ENCODE results near the gene PLXNC1.

The PLXNC1 gene

DNA sequence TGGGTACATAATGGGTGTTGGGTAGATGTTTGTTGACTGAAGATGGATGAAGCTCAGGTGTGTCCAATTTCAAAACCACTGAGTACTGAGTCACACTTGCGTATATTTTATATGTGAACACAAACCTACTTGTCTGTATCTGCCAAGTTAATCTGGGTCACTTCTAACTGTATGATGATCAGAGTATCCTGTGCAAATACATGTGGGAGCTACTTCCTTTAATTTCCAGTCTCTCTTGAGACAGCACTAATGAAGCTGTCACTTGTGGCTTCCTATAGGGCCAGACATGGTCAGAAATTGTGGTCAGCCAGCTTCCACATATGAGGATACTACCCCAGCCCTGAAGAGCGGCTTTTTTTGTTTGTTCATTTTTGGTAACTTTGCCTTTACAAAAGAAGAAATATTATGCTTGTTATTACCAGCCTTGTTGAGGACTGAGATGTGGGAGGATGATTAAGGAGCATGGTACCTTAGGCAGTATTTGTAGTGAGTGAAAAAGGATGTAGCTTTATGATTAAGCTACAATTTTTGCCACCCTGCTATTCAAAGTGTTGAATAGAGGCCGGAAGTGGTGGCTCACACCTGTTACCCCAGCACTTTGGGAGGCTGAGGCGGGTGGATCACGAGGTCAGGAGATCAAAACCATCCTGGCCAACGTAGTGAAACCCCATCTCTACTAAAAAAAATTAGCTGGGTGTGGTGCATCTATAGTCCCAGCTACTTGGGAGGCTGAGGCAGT, 32.4 kb downstream of the PLXNC1 start:
- no peak for DNase-seq (ENCODE audit: low read depth, low spot score)

- DNase-seq (ENCODE audit: low read depth, low spot score): no peak
These were observed 34.8 kb downstream of the PLXNC1 start for GRCh38 chr12:94182986-94183707.

DNA sequence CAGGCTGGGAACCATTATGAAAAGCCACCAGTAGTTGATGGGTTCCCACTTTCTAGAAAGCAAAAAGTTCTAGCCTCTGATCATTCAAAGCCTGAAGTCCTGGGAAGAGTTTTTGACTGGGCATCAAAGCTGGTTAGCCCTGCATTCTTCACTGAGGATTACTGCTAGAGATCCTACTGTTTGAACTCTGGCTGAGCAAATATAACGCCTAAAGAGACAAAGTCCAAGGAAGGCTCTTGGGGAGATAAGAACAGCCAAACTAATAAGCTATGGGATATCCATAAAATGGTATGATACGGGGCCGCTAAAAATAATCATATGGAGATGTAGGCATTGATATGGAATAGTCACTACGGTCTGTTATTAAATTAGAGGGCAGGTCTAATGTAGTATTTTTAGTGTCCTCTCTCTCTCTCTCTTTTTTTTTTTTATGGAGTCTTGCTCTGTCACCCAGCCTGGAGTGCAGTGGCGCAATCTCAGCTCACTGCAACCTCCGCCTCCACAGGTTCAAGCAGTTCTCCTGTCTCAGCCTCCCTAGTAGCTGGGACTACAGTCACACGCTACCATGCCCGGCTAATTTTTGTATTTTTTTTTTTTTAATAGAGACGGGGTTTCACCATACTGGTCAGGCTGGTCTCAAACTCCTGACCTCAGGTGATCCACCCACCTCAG, 35.5 kb downstream of the PLXNC1 start:
- no peak for DNase-seq (ENCODE audit: low read depth, low spot score)

DNA sequence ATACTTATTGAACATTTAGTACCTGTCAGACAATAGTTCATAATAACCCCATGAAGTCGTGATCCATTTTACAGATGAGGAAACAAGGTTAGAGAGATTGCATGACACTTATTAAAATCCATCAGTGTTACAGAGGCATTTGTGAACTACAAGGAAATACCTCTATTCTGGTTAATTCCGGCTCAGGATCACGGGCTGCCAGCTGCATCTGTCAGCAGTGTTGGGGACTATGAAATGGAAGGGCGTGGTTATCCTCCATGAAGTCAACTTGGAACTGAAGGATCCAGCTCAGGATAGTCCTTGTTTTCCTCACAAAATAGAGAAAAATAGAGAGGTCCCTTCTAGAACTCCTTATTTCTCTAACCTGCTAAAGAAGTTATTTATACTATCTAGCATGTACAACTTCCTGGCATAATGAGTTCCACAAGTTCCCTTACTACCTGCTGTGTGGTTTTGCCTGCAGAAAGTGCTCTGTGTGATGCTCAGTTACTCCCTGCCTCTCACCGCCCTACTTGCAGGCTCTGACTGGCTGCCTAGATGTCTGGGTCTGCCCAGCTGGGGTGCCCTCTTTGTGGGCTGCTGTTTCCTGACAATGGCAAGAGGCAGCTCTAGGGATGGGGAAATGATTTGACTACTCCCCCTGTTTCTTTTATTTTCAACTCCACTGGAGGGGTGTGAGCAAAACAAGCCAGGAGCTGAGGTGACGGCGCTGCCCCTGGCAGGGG, 36.8 kb downstream of the PLXNC1 start:
- no peak for DNase-seq (ENCODE audit: low read depth, low spot score)

DNA sequence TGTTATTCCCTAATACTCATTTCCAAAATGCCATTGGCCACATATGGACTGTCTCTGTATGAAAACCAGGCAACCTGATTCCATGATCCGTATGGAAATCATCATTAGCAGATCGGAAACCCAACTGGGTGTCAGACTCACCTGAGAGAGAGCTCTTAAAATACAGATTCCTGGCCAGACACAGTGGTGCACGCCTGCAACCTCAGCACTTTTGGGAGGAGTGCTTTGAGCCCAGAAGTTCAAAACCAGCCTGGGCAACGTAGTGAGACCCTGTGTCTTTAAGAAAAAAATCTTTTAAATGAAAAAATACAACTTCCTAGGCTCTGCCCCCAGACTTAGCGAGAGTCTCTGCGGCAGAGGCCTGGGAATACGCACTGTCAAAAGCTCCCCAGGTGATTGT, 37.4 kb downstream of the PLXNC1 start:
- no peak for DNase-seq (ENCODE audit: low read depth, low spot score)

- DNase-seq (ENCODE audit: low read depth, low spot score): no peak
These were observed 38.2 kb downstream of the PLXNC1 start for GRCh38 chr12:94186278-94187241.

DNA sequence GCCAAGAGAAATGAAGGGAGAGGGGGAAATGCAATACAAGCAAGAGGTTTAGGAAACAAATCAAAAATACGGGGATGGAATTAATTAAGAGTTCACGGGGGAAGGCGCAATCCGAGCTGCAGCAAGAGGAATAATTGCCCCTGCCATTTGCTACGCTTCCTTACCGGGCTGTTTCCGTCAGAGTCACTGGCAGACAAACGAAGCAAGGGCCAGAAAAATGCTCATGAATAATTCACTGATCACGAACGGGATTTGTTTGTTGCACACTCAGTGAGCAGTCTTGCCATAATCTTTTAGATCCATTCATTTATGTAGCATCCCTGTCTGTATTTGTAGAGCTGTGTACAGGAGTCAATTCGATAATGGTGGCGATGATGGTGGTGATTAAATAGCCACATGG, 39.0 kb downstream of the PLXNC1 start:
- DNase-seq (ENCODE audit: low read depth, low spot score): no peak

DNA sequence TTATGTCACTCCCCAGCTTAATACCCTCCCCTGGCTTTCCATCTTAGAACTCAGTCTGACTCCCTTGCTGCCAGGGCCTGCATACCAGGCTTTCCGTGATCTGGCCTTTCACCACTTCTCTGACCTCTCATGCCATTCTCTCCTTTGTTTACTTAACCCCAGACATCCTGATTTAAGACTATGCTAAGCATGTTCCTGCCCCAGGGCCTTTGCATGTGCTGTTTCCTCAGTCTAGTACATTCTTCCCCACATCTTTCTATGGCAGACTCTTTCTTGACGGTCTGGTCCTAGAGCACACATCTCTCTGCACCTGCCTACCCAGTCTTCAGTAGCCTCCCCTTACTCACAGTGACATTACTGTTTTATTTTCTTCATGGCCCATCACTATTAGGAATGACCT, 42.2 kb downstream of the PLXNC1 start:
- no peak for DNase-seq (ENCODE audit: low read depth, low spot score)

- DNase-seq (ENCODE audit: low read depth, low spot score): no peak
These were observed 42.6 kb downstream of the PLXNC1 start for GRCh38 chr12:94191023-94191422.

DNA sequence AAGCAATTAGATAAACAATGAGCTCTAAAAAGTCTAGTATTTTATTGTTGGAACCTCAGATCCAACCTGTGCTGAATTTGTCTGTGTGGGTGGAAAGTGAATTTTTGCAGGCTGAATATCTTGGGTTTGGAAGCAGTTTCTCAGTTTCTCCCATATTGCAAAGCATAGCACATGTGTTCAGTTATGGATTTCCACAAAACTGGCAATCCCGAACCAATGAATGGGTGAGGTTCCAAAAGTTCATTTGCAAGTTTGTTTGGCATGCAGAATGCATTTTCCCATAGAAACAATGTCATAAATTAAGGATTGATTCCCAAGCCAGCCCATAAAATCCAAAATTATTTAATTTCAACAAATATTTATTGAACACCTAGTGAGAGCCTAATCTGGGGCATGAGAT, 43.4 kb downstream of the PLXNC1 start:
- no peak for DNase-seq (ENCODE audit: low read depth, low spot score)

- DNase-seq (ENCODE audit: low read depth, low spot score): no peak
These were observed 44.1 kb downstream of the PLXNC1 start for GRCh38 chr12:94192506-94192905.

- DNase-seq (ENCODE audit: low read depth, low spot score): no peak
These were observed 44.8 kb downstream of the PLXNC1 start for GRCh38 chr12:94193168-94193567.

GRCh38 chr12:94195483-94195882, 47.1 kb downstream of the PLXNC1 start:
- DNase-seq (ENCODE audit: low read depth, low spot score): no peak

GRCh38 chr12:94198469-94198868, 50.1 kb downstream of the PLXNC1 start:
- no peak for DNase-seq (ENCODE audit: low read depth, low spot score)

DNA sequence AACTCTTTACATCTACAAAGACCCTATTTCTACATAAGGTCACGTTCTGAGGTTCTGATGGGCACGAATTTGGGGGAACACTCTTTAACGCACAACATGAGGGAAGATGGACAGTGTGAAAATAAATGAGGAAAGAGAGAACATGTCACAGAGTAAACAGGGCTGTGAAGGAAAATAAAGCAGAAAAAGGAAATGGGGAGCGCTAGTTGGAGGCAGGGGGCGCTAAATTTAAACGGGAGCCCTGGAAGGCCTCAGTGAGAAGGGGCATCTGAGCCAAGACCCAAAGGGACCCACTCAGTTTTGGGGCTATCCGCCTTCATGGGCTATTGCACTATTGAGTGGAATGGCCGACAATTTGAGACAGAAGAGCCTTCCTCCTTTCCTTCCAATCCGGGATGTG, 50.5 kb downstream of the PLXNC1 start:
- DNase-seq (ENCODE audit: low read depth, low spot score): no peak

DNA sequence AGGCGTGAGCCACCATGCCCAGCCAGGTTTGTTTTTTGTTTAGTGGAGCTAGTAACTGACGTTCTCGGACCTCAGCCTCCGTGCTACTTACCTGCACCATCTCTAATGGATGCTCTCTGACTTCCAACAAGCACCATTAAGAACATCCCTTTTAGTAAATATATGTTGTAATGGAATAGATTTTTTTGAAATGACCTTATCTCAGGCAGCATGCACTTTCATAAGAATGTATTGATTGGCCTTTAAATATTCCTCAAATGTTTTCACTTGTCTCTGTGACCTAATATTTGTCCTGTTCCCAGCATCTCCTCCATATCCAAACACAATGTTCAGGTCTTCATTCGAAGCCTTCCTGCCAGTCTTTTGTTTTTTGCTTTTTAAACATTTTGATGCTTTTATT, 51.7 kb downstream of the PLXNC1 start:
- DNase-seq (ENCODE audit: low read depth, low spot score): no peak

DNA sequence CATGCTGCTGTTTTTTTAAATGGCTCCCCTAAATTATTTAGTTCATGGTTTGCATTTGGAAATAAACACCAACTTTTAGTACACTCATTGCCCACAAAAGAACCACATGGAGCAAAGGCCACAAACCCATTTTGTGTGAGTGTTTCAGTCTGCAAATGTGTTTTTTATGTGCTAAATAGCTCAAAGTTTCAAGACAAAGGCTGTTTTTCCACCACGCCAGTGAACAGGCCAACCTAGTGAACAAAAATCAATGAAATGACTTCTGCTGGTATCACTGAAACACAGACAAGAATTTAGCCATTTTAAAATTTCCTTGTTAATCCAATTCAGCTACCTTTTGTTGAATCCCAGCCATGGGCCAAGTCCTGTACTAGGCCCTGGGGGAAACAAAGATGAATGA, 52.3 kb downstream of the PLXNC1 start:
- DNase-seq (ENCODE audit: low read depth, low spot score): no peak

DNA sequence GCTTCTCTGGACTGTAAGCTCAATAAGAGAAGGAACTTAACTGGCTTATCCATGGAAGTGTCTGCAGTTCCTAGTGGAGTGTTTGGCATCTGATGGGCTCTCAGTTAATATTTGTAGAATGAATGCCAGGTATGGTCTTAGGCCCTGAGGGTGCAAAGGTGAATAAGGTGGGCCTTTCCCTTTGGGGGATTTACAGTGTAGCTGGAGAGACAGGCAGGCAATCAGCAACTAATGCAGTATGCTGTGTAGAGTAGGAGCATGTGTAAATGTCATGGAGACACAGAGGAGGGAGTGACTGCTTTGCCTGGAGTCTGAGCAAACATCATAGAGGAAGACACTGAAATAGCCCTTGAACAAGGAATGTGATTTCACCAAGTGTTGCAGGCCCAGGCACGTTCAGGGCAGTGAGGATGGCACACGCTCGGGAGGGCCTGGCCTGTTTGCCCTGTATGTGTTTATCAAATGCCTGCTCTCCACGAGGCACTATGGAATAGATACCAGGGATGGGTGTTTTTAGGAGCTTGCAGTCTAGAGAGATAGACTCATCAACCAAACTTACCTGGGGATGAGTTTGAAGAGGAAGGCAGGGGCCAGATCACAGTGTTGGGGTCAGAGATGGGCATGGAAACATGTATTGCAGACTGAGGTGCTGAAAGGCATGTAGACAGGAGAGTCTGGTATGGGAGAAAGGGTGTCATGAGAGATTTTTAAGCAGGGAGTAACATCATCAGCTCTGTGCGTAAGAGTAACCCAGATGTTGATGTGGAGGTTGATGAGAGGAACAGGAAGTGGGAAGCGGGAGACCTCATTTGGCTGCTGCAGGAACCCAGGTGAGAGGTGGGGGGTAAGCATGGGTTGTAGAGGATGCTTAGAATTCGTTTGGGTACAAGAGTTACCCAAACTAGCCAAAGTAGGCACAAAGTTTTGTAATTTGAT, 54.1 kb downstream of the PLXNC1 start:
- no peak for DNase-seq (ENCODE audit: low read depth, low spot score)

DNA sequence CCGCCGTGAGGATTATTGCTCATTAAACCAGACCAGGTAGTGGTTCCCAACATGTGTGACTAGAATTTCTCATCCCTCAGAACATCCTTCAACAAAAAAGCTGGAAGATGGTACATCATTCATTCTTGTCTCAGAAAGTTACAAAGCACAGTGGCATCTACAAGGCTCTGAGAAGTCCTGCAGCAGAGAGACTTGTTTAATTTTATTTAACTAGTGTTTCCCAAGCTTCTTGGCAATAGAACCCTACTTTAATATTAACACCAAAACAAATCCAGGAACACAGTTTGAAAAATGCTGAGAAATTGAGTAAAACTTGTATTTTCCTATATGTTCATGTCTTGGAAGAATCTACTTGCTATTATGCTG, 54.8 kb downstream of the PLXNC1 start:
- no peak for DNase-seq (ENCODE audit: low read depth, low spot score)

- DNase-seq (ENCODE audit: low read depth, low spot score): no peak
These were observed 55.4 kb downstream of the PLXNC1 start for GRCh38 chr12:94203796-94204195.

All from activated CD4-positive, CD25-positive, alpha-beta regulatory T cell treated with anti-CD3 and anti-CD28 coated beads, Interleukin-2, amount 50 U/mL, for 16 hours (primary cell).